Mesenchymal stem cell (in vitro differentiated cells and primary cell): ENCODE results near the gene PACS1.

Experiments used
- DNase-seq: peaks from one replicate; pipeline ENCODE4 v3.0.0-alpha.2; 2013
- H2AFZ ChIP-seq: one replicate; pipeline ENCODE4 v1.6.1; 2013; ENCODE audit warnings: low read depth, mild to moderate bottlenecking, control low read depth, inconsistent platforms, low read length, moderate library complexity
- H2AK5ac ChIP-seq: 2 replicates; pipeline ENCODE4 v1.6.1; 2013; ENCODE audit warnings: low read length, moderate library complexity, mild to moderate bottlenecking, inconsistent platforms; ENCODE audit not compliant: severe bottlenecking
- H2BK120ac ChIP-seq: one replicate; pipeline ENCODE4 v1.6.1; 2013; ENCODE audit warnings: low read depth, mild to moderate bottlenecking, inconsistent platforms, low read length, moderate library complexity
- H2BK12ac ChIP-seq, 2 experiments: one replicate each; pipeline ENCODE4 v1.6.1; 2013; ENCODE audit warnings: inconsistent platforms in 2 of 2, low read length in 2 of 2, mild to moderate bottlenecking in 2 of 2, moderate library complexity in 2 of 2, control low read depth in 1 of 2
- H2BK15ac ChIP-seq: one replicate; pipeline ENCODE4 v1.6.1; 2013; ENCODE audit warnings: mild to moderate bottlenecking, low read depth, inconsistent platforms; ENCODE audit not compliant: poor library complexity, severe bottlenecking
- H2BK5ac ChIP-seq: 2 replicates; pipeline ENCODE4 v1.6.1; 2013; ENCODE audit warnings: low read depth, mild to moderate bottlenecking, low read length, control low read depth, inconsistent platforms; ENCODE audit not compliant: poor library complexity, severe bottlenecking
- H3K14ac ChIP-seq, 2 experiments: one replicate each; pipeline ENCODE4 v1.6.1; 2013; ENCODE audit warnings: inconsistent platforms in 2 of 2, low read length in 2 of 2, control low read depth in 1 of 2, mild to moderate bottlenecking in 1 of 2, moderate library complexity in 1 of 2
- H3K18ac ChIP-seq, 2 experiments: one replicate each; pipeline ENCODE4 v1.6.1; 2013; ENCODE audit warnings: inconsistent platforms in 2 of 2, low read length in 2 of 2, control low read depth in 1 of 2, low read depth in 1 of 2, mild to moderate bottlenecking in 1 of 2
- H3K23ac ChIP-seq, 2 experiments: one replicate each; pipeline ENCODE4 v1.6.1; 2013; ENCODE audit warnings: inconsistent platforms in 2 of 2, low read length in 2 of 2, mild to moderate bottlenecking in 2 of 2, moderate library complexity in 2 of 2, control low read depth in 1 of 2
- H3K27ac ChIP-seq: 2 replicates; pipeline ENCODE4 v1.5.1; 2013; ENCODE audit warnings: mild to moderate bottlenecking, moderate library complexity, low read length, control low read depth, inconsistent platforms; ENCODE audit not compliant: poor library complexity, severe bottlenecking
- H3K27me3 ChIP-seq, 2 experiments: 2 replicates each; pipeline versions ENCODE4 v1.6.1 to v1.7.0; 2013; ENCODE audit warnings: low read length in 2 of 2, mild to moderate bottlenecking in 2 of 2, moderate library complexity in 2 of 2, control low read depth in 1 of 2, inconsistent platforms in 1 of 2; ENCODE audit not compliant: control insufficient read depth in 1 of 2, insufficient read depth in 1 of 2
- H3K36me3 ChIP-seq, 2 experiments: 2 replicates each; pipeline versions ENCODE4 v1.6.1 to v1.7.0; 2013; ENCODE audit warnings: low read length in 2 of 2, control low read depth in 1 of 2, inconsistent platforms in 1 of 2, low read depth in 1 of 2, mild to moderate bottlenecking in 1 of 2; ENCODE audit not compliant: insufficient read depth in 2 of 2, control insufficient read depth in 1 of 2
- H3K4ac ChIP-seq, 2 experiments: one replicate each; pipeline ENCODE4 v1.6.1; 2013; ENCODE audit warnings: inconsistent platforms in 2 of 2, low read length in 2 of 2, mild to moderate bottlenecking in 2 of 2, moderate library complexity in 2 of 2, control low read depth in 1 of 2, low read depth in 1 of 2
- H3K4me1 ChIP-seq: 2 replicates; pipeline ENCODE4 v1.6.1; 2013; ENCODE audit warnings: low read depth, low read length, control low read depth; ENCODE audit not compliant: control insufficient read depth, insufficient read depth
- H3K4me2 ChIP-seq: 2 replicates; pipeline ENCODE4 v1.6.1; 2013; ENCODE audit warnings: low read length, mild to moderate bottlenecking, inconsistent platforms; ENCODE audit not compliant: poor library complexity, severe bottlenecking
- H3K4me3 ChIP-seq, 2 experiments: 2 replicates each; pipeline versions ENCODE4 v1.5.1 to v1.7.0; 2013; ENCODE audit warnings: low read length in 2 of 2, mild to moderate bottlenecking in 2 of 2, control low read depth in 1 of 2, low read depth in 1 of 2; ENCODE audit not compliant: insufficient read depth in 1 of 2
- H3K79me1 ChIP-seq: replicated peaks from 2 replicates; pipeline ENCODE4 v1.6.1; 2013; ENCODE audit warnings: mild to moderate bottlenecking, control low read depth, low read length, inconsistent platforms; ENCODE audit not compliant: poor library complexity, severe bottlenecking
- H3K9ac ChIP-seq: 2 replicates; pipeline ENCODE4 v1.7.0; 2013; ENCODE audit warnings: mild to moderate bottlenecking, low read length, moderate library complexity
- H3K9me3 ChIP-seq: 2 replicates; pipeline ENCODE4 v1.7.0; 2013; ENCODE audit warnings: mild to moderate bottlenecking, low read length; ENCODE audit not compliant: control insufficient read depth
- H4K8ac ChIP-seq: one replicate; pipeline ENCODE4 v1.6.1; 2013; ENCODE audit warnings: inconsistent platforms, mild to moderate bottlenecking, low read length, moderate library complexity
- H4K91ac ChIP-seq: one replicate; pipeline ENCODE4 v1.6.1; 2013; ENCODE audit warnings: mild to moderate bottlenecking, low read length, inconsistent platforms
- WGBS: methylation state at CpG from one replicate; pipeline ENCODE4 v1.1.7; 2013; ENCODE audit warnings: mixed read lengths; 5-methylcytosine and 5-hydroxymethylcytosine counted together

Gene PACS1

DNA sequence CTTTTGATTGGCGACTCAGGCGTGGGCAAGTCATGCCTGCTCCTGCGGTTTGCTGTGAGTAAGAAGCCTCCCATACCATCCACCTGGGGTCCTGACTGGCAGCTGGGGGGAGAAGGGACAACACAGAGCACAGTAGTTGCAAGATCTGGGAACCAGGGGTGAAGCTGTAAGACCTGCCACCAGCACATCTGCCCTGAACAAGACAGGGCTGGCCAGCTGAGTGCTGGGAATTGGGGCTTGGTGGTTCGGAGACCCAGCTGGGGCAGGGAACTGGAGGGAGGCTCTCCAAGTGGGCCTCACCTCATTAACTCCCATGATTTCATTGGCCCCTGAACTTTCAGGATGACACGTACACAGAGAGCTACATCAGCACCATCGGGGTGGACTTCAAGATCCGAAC is 201.7 kb downstream of the PACS1 start:
- Histone ChIP-seq H2BK15ac (no peak overlapping the region), H3K14ac (no peak overlapping the region), H3K4me1 (peaks cover 6% of the 10 kb centered on the region), H3K4me3 (no peak overlapping the region), H4K8ac (no peak overlapping the region), H2AK5ac (no peak overlapping the region), H3K36me3 (peaks cover 56 to 64% of the 10 kb centered on the region in 2 experiments), H3K79me1 (peaks cover 14% of the 10 kb centered on the region), H3K9me3 (no peaks in the 10 kb centered on the region), H4K91ac (no peak overlapping the region), H3K27me3 (no peaks in the 10 kb centered on the region), H2BK120ac (no peak overlapping the region), H3K9ac (no peak overlapping the region), H3K4me2 (no peak overlapping the region), H2AFZ (no peak overlapping the region), H2BK5ac (no peak overlapping the region), H3K23ac (peak overlapping the region in 1 of 2 experiments; percentile 34), H3K18ac (no peak overlapping the region), H3K27ac (no peak overlapping the region), H2BK12ac (no peak overlapping the region), H3K4ac (no peak overlapping the region)
- WGBS, result over 99% methylated on average over 7 of the region's 7 CpGs
- DNase-seq, result no peak

DNA sequence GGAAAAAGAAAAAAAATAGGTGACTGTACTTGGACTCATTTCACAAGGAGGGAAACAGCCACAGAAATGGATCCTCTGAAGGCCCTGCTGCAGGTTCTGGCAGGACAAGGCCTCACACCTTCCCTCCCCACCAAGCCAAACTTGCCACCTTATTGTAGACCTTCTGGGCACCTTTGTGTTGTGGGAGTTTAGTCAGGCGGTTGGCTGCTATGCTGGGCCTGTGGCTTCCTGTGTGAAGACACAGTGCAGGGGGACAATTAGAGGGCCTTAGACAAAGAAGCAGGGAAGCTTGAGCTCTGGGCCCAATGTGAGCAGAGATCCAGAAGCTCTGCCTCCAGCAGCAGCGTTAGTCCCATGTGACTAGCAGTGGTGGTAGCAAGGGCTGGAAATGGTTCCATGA is 202.5 kb downstream of the PACS1 start:
- Histone ChIP-seq H2BK5ac (no peak overlapping the region), H2AK5ac (no peak overlapping the region), H4K8ac (no peak overlapping the region), H2BK15ac (no peak overlapping the region), H3K79me1 (peaks cover 14% of the 10 kb centered on the region), H4K91ac (no peak overlapping the region), H3K4me2 (no peak overlapping the region), H2AFZ (no peak overlapping the region), H2BK12ac (no peak overlapping the region), H3K36me3 (peaks cover 56 to 61% of the 10 kb centered on the region in 2 experiments), H3K4ac (no peak overlapping the region), H3K4me3 (no peak overlapping the region), H3K18ac (no peak overlapping the region), H3K4me1 (peaks cover 3% of the 10 kb centered on the region), H3K23ac (no peak overlapping the region), H3K27me3 (no peaks in the 10 kb centered on the region), H3K27ac (no peak overlapping the region), H3K14ac (no peak overlapping the region), H3K9me3 (no peaks in the 10 kb centered on the region), H2BK120ac (no peak overlapping the region), H3K9ac (no peak overlapping the region)
- 98% methylated on average over 2 of the region's 2 CpGs for WGBS
- DNase-seq, result no peak

DNA sequence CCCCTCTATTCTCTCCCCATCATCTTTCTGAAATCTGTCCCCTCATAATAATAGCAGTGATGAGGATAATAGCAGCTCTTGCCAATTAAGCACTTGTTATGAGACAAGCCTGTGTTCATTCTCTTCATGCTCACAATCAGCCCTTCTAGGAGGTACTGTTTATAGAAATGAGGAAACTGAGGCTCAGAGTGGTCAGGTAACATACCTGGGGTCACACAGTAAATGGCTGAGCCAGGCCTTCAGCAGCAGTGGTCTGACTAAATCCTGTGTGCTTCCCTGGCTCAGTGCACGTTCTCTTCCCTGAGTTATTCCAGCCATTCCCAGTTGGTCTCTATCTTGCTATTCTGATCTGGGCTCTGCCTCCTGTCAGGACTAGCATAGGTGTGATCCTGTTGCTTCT is 204.1 kb downstream of the PACS1 start:
- Histone ChIP-seq H2BK120ac (no peak overlapping the region), H3K27me3 (peaks cover 4 to 7% of the 10 kb centered on the region in 2 experiments), H3K14ac (no peak overlapping the region), H3K18ac (no peak overlapping the region), H3K4me2 (no peak overlapping the region), H3K4me1 (peaks cover 11% of the 10 kb centered on the region), H3K4ac (no peak overlapping the region), H3K23ac (no peak overlapping the region), H3K9ac (no peak overlapping the region), H3K4me3 (no peak overlapping the region), H2AK5ac (no peak overlapping the region), H2AFZ (no peak overlapping the region), H2BK12ac (no peak overlapping the region), H4K91ac (no peak overlapping the region), H3K79me1 (peaks cover 14% of the 10 kb centered on the region), H2BK15ac (no peak overlapping the region), H3K27ac (no peak overlapping the region), H2BK5ac (no peak overlapping the region), H3K36me3 (peaks cover 56 to 61% of the 10 kb centered on the region in 2 experiments), H4K8ac (no peak overlapping the region), H3K9me3 (no peaks in the 10 kb centered on the region)
- DNase-seq, result no peak
- 75% methylated on average over 1 of the region's 1 CpG for WGBS

DNA sequence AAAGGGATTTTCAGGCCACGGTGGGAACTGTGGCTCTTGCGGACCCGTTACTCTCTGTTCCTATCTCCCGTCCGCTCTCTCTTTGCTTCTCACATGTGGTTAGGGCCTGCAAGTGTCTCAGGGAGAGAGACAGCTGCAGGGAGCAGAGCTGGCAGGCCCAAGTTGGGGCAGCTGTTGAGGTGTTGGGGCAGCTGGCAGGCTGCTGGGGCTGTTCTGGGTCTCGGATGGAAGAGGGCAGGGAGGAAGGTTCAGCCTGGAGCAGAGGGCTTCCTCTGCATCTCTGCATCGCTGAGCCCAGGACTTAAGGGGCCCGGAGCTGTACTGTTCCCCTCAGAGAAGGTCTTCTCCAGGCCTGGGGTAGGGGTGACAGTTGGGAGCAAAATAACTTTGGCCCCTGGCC is 205.3 kb downstream of the PACS1 start:
- Histone ChIP-seq H3K9me3 (no peaks in the 10 kb centered on the region), H2AFZ (no peak overlapping the region), H3K4ac (no peak overlapping the region), H4K91ac (no peak overlapping the region), H3K18ac (no peak overlapping the region), H2BK120ac (no peak overlapping the region), H3K4me2 (no peak overlapping the region), H4K8ac (no peak overlapping the region), H3K14ac (no peak overlapping the region), H2BK5ac (no peak overlapping the region), H3K4me3 (no peak overlapping the region), H3K9ac (no peak overlapping the region), H2BK15ac (no peak overlapping the region), H3K27ac (no peak overlapping the region), H3K4me1 (peaks cover 13% of the 10 kb centered on the region), H3K79me1 (peaks cover 14% of the 10 kb centered on the region), H3K23ac (no peak overlapping the region), H3K27me3 (peaks cover 7 to 13% of the 10 kb centered on the region in 2 experiments), H2BK12ac (no peak overlapping the region), H2AK5ac (no peak overlapping the region), H3K36me3 (peaks cover 55 to 61% of the 10 kb centered on the region in 2 experiments)
- WGBS, result 97% methylated on average over 8 of the region's 8 CpGs
- no peak for DNase-seq
